Osteocyte (in vitro differentiated cells): ENCODE results near the gene TAF11L8. TPM values are rescaled to one million over a fixed set of nuclear protein-coding genes. Genes with fewer than 3 reads are reported as not detected.
"Not testable (repeated sequence)": the region's sequence is repeated elsewhere in the genome, so short reads cannot be mapped to it uniquely, and the experiment has no call there.

ENCODE experiments used
- DNase-seq: peaks from one replicate; pipeline ENCODE4 v3.0.0; 2021; ENCODE audit warnings: mixed read lengths; ENCODE audit not compliant: unreplicated experiment; ENCODE audit errors: extremely low spot score
- H3K27ac Mint-ChIP-seq: one replicate; pipeline ENCODE4 v1.8.0; 2021; ENCODE audit warnings: mild to moderate bottlenecking, mixed read lengths; ENCODE audit not compliant: unreplicated experiment
- H3K27me3 Mint-ChIP-seq: one replicate; pipeline ENCODE4 v1.8.0; 2021; ENCODE audit warnings: mixed read lengths; ENCODE audit not compliant: unreplicated experiment
- H3K36me3 Mint-ChIP-seq: one replicate; pipeline ENCODE4 v1.8.0; 2021; ENCODE audit warnings: mixed read lengths; ENCODE audit not compliant: unreplicated experiment
- H3K4me1 Mint-ChIP-seq: one replicate; pipeline ENCODE4 v1.8.0; 2021; ENCODE audit warnings: mixed read lengths; ENCODE audit not compliant: unreplicated experiment
- H3K4me3 Mint-ChIP-seq: one replicate; pipeline ENCODE4 v1.8.0; 2021; ENCODE audit warnings: mild to moderate bottlenecking, moderate library complexity, mixed read lengths; ENCODE audit not compliant: unreplicated experiment
- H3K9me3 Mint-ChIP-seq: one replicate; pipeline ENCODE4 v1.8.0; 2021; ENCODE audit warnings: mixed read lengths; ENCODE audit not compliant: unreplicated experiment
- CTCF ChIP-seq: fragments of 200-600 bp; sonication (generic); IDR thresholded peaks from 2 replicates; pipeline ENCODE4 v1.5.0; 2021; ENCODE audit warnings: antibody characterized with exemption, mild to moderate bottlenecking, moderate library complexity
- total RNA-seq: library from RNA; stranded (reverse); gene quantifications from 2 replicates; pipeline ENCODE4 v1.2.1, GENCODE V29; 2021

TAF11L8 gene
- total RNA-seq, 1 donor from 2014 or later: not detected

- no peak overlapping the region for H3K27ac Mint-ChIP-seq
- no peaks in the 10 kb centered on the region for H3K4me1 Mint-ChIP-seq
- H3K4me3 Mint-ChIP-seq: no peak overlapping the region
- TF ChIP-seq CTCF: no peak
- H3K27me3 Mint-ChIP-seq: peaks cover 3% of the 10 kb centered on the region
- no peak for DNase-seq
- H3K9me3 Mint-ChIP-seq: peaks cover 7% of the 10 kb centered on the region
- H3K36me3 Mint-ChIP-seq: no peaks in the 10 kb centered on the region
These were observed 24.3 kb upstream of the TAF11L8 start for GRCh38 chr5:17614872-17615605.

- H3K36me3 Mint-ChIP-seq, H3K9me3 Mint-ChIP-seq, H3K4me1 Mint-ChIP-seq, H3K4me3 Mint-ChIP-seq, DNase-seq, H3K27me3 Mint-ChIP-seq, H3K27ac Mint-ChIP-seq: not testable (repeated sequence)
These were observed 19.3 kb upstream of the TAF11L8 start, which contains the start of gene TAF11L12 for GRCh38 chr5:17610092-17610491. Gene TAF11L12, plus strand, starts transcription at chr5:17610392.

- H3K4me1 Mint-ChIP-seq: peaks cover 17% of the 10 kb centered on the region
- H3K27me3 Mint-ChIP-seq, H3K9me3 Mint-ChIP-seq, H3K36me3 Mint-ChIP-seq, DNase-seq, H3K27ac Mint-ChIP-seq, H3K4me3 Mint-ChIP-seq: not testable (repeated sequence)
These were observed 16.7 kb upstream of the TAF11L8 start for GRCh38 chr5:17607461-17607860.

GRCh38 chr5:17604951-17605350 is 14.2 kb upstream of the TAF11L8 start:
- DNase-seq: no peak
- peaks cover 17% of the 10 kb centered on the region for H3K4me1 Mint-ChIP-seq
- H3K36me3 Mint-ChIP-seq: no peaks in the 10 kb centered on the region
- H3K27ac Mint-ChIP-seq: no peak overlapping the region
- TF ChIP-seq CTCF: no peak
- H3K4me3 Mint-ChIP-seq: no peak overlapping the region
- no peaks in the 10 kb centered on the region for H3K27me3 Mint-ChIP-seq
- no peaks in the 10 kb centered on the region for H3K9me3 Mint-ChIP-seq

GRCh38 chr5:17603880-17604279 is 13.1 kb upstream of the TAF11L8 start, which contains the start of gene TAF11L11:
Gene TAF11L11, plus strand, starts transcription at chr5:17604183.
- H3K27me3 Mint-ChIP-seq, H3K27ac Mint-ChIP-seq, H3K36me3 Mint-ChIP-seq, DNase-seq, H3K9me3 Mint-ChIP-seq, H3K4me3 Mint-ChIP-seq: not testable (repeated sequence)
- peaks cover 17% of the 10 kb centered on the region for H3K4me1 Mint-ChIP-seq

GRCh38 chr5:17597728-17598127 is 7.0 kb upstream of the TAF11L8 start, which contains the start of gene TAF11L10:
Gene TAF11L10, minus strand, starts transcription at chr5:17597828.
- H3K36me3 Mint-ChIP-seq, H3K27ac Mint-ChIP-seq, H3K27me3 Mint-ChIP-seq: not testable (repeated sequence)

GRCh38 chr5:17594255-17594654 is 3.5 kb upstream of the TAF11L8 start, which contains the start of gene TAF11L9:
Gene TAF11L9, minus strand, starts transcription at chr5:17594394.
- peak; percentile 92 for DNase-seq
- not testable (repeated sequence) for H3K36me3 Mint-ChIP-seq, H3K4me1 Mint-ChIP-seq, H3K4me3 Mint-ChIP-seq, H3K27ac Mint-ChIP-seq, H3K27me3 Mint-ChIP-seq, H3K9me3 Mint-ChIP-seq

More at GRCh38 chr5:17597728-17598127, 7.0 kb upstream of the TAF11L8 start, which contains the start of gene TAF11L10:
- not testable (repeated sequence) for H3K9me3 Mint-ChIP-seq, H3K4me1 Mint-ChIP-seq, H3K4me3 Mint-ChIP-seq, DNase-seq

GRCh38 chr5:17585658-17586057 is 5.1 kb downstream of the TAF11L8 start, which contains the start of gene TAF11L7:
Gene TAF11L7, minus strand, starts transcription at chr5:17585758.
- not testable (repeated sequence) for H3K4me1 Mint-ChIP-seq, H3K36me3 Mint-ChIP-seq, H3K27me3 Mint-ChIP-seq, H3K27ac Mint-ChIP-seq, DNase-seq, H3K9me3 Mint-ChIP-seq, H3K4me3 Mint-ChIP-seq
